Measurements from ENCODE around the gene KMT2B.
"Not testable (repeated sequence)": the region's sequence is repeated elsewhere in the genome, so short reads cannot be mapped to it uniquely, and the experiment has no call there.

Gene KMT2B

DNA sequence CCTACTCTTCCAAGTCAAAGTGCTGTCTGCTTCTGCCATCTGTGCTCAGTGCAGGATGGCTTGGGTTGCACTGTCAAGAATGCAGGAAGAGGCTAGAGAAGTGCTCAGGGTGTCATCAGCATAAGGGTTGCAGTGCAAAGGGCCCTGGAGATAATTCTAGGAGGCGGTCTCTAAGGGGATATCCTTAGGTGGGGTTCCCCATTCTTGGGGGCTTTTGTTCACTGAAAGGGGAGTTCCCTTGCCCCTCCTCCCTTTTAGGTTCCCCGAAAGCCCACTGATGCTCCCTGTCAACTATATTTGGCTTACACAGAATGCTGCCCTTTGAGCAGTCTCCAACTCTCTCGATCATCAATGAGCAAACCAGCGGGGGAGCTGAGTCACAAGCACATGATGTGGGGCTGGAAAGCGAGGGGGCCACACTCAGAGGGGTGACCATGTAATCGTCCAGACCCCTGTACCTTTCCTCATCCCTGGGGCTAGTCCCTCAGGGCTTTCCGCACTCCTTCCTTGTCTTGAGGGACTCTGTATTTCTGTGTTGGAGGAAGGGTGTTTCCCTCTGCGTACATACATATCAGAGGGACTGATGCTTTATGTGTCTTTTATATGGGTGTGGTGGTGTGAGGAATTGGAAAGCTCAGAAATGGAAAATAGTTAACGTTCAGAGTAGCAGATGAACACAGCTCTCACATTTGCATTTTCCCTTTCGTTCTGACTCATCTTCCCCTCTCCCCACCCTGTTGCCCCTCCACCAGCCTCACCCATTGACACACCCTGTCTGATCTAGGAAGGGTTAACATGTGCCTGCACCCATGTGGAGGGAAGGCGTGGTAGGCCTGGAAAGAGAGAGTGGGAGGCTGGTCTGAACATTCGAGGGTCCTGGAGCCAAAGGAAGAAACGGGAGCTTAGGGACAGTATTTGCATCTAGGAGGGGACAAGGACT lies 6.7 kb upstream of the KMT2B start:
- DNase-seq (ENCODE audit: low read depth) = peak; percentile 64

DNA sequence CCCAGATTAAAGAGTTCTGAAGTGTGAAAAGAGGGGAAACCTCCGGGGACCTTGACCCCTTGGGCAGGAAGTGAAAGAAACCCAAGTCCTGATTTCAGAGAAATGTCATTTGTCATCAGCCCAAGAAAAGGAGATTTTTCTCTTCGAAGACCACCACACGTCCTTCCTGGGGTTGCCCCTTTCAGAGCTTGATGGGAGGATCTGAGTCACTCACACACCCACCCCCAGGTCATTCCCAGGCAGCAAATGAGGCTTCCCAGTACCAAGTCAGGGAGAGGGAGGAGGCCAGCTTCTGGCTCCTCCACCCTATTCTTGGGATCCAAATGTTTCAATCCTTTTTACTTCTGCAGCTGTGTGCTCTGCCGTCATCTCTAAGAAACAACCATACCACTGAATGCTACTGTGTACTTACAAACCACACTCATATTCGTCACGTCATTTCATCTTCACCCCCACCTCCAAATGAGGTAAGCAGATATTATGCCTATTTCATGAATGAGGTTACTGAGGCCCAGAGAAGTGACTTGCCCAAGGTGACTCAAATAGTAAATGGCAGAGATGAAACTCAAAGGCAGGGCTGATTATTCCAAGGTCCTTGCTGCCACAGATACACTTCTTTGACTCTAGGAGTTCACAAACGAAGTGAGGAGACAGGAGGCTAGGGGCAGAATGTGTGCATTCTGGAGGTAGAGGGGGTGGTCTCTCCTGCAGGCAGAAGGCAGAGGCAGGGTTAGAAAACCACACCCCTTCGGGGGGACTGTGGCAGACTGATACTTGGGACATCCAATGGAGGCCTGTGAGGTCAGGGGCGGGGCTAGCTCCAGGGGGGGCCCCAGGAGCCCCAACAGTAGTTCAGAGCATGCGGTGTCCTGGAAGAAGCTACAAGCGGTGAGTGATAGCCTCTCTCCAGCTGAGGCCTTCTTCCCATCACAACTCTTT lies 5.0 kb upstream of the KMT2B start:
- peak; percentile 74 for DNase-seq (ENCODE audit: low read depth)

DNA sequence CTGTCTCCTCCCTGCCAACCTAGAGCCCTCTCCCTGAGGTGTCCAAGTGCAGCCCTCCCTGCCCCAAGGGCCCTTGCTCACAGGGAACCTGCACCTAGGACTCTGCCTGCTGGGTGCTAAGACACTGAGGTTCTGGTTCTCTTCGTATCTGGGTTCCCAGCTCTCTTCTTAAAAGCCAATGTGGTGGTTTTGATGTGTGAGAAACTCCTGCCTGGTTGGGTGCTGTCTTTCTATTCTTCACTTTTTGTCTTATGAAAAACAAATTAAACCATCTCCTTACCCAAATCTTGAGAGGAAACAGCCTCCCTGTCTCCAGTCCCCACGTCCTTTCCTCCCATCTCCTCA lies 4.3 kb upstream of the KMT2B start:
- DNase-seq (ENCODE audit: low read depth) = no peak

DNA sequence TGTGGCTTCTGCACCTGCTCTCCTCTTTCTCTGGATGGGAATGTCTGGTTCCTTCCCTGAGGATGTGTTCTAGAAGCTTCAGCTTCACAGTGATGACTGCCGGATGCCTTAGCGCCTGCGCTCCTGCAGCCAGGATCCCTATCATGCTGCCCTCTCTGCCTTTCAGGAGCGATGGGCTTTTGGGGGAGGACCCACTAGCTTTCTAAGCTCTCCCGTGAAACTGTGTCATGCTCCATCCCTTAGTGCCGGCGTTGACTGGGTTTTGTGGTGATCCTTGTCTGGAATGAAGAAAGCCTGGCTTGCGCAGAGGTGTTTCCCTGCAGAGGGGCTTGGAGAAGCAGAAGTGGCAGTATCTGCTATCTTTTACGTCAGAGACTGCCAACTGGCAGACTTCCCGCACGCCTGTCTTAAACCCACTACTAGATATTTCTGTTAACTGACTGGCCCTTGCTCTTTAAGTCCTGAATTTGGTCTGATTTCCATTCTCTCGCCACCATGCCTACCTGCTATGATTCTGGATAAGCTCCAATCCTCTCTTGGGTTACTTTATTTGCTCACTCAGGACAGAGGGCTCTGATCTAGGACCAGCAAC lies 3.8 kb upstream of the KMT2B start:
- no peak for DNase-seq (ENCODE audit: low read depth)

DNA sequence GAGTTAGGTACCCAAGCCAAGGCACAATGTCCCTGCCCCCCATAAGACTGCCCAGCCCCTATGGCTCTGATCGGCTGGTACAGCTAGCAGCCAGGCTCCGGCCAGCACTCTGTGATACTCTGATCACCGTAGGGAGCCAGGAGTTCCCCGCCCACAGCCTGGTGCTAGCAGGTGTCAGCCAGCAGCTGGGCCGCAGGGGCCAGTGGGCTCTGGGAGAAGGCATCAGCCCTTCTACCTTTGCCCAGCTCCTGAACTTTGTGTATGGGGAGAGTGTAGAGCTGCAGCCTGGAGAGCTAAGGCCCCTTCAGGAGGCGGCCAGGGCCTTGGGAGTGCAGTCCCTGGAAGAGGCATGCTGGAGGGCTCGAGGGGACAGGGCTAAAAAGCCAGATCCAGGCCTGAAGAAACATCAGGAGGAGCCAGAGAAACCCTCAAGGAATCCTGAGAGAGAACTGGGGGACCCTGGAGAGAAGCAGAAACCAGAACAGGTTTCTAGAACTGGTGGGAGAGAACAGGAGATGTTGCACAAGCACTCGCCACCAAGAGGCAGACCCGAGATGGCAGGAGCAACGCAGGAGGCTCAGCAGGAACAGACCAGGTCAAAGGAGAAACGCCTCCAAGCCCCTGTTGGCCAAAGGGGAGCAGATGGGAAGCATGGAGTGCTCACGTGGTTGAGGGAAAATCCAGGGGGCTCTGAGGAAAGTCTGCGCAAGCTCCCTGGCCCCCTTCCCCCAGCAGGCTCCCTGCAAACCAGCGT lies 3.0 kb upstream of the KMT2B start:
- no peak for DNase-seq (ENCODE audit: low read depth)

DNA sequence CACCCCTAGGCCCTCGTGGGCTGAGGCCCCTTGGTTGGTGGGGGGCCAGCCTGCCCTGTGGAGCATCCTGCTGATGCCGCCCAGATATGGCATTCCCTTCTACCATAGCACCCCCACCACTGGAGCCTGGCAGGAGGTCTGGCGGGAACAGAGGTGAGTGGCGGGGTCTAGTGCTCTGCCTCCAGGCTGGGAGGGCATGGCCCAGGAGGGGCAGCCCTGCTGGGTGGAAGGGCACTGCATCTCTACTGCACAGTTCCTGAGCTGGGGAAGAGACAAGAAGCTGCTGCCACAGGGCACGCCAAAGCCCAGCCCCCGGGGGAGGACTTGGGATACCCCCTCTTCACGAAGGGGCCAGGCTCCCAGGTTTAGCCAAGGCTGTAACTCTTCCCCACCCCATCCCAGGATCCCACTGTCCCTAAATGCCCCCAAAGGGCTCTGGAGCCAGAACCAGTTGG lies 2.4 kb upstream of the KMT2B start:
- DNase-seq (ENCODE audit: low read depth) = no peak

DNA sequence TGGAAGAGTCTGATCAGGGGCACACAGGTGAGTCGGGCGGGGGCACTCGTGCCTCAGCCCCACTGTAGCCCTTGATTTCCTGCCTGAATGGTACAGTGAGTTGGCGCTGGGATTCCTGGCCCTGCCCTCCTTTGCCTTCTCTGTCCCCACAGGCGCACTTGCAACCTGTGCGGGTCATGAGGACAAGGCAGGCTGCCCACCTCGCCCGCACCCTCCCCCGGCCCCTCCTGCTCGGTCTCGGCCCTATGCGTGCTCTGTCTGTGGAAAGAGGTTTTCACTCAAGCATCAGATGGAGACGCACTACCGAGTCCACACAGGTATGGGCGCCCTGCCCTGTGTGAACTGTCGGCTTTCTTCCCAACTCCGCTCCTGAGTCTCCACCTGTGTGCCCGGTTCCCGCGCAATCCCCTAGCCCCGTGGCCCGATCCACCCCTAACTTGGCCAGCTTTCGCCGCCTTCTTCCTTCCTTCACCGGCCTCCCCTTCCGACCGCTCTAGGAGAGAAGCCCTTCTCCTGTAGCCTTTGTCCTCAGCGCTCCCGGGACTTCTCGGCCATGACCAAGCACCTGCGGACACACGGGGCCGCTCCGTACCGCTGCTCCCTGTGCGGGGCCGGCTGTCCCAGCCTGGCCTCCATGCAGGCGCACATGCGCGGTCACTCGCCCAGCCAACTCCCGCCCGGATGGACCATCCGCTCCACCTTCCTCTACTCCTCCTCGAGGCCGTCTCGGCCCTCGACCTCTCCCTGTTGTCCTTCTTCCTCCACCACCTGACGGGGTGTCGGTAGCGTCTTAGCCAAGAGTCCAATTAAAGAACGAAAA lies 1.6 kb upstream of the KMT2B start:
- no peak for DNase-seq (ENCODE audit: low read depth)

DNA sequence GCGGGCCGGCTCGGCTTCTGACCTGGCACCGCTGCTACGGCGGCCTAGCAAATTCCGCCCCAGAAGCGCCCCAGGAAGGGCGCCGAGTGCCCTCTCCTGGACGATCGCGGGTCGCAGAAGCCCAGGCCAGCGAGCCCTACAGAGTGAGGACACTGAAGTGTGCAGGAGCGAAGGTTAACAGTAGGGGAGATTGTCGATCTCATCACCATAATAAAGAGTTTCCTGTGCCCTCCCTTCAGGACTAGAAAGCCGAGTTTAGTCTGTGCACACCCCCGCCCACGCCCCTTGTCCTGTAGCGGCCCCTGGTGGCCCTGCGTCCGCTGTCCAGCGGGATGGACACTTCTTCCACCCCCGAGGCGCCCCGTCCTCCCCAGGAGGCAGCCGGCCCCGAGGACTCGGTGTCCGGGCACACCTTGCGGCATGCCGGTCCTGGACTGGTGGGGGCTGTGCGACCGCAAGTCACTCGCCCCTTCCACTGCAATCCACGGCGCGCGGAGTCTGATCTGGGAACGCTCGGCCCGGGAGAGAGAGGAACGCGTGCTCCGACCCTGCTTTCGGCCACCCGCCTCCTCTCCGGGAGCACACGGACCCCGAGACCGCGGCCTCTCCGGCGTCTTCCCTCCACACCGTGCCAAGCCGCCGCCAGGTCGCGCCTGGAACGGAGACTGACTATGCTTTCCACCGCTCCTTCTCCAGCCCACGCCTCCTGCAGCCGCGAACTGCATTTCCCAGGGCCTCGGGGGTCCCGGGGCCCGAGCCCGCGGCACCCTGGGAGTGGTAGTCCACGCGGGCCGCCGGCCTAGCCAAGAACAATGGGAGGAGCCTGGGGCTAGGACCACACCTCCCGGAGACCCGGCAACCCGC lies 770 bp upstream of the KMT2B start:
- DNase-seq (ENCODE audit: low read depth) = peak; percentile 95

DNA sequence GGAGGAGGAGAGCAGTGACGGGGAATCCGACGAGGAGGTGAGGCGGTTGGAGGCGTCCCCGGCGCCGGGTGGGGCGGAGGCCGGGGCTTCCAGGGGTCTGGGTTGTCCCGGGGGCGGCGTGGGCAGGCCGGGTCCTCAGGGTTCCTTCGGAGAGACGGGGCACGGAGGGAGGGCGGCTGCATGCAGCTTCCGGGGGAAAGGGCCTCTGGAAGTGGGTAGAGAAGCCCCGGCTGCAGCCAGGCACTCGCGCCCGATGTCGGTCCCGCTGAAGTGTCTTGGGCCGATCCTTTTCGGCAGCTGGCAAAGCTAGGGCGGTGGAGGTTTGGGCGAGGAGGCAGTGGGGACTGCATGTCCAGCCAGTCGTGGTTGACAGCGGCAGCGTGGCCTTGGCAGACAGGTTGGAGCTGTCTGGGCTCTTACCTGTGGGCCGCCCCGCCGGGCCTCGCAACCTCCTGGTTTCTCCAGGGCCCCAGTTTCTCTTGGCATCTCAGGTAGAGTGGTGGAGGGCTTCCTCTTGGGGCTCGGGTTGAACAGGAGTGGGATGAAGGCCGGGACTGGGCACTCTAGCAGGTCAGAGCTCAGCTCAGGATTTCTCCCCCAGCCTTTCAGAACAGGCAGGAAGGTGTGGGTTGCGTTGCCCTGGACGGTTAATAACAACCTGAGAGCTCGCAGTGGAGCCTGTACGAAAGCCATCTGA lies 690 bp downstream of the KMT2B start:
- DNase-seq (ENCODE audit: low read depth) = peak; percentile 41

DNA sequence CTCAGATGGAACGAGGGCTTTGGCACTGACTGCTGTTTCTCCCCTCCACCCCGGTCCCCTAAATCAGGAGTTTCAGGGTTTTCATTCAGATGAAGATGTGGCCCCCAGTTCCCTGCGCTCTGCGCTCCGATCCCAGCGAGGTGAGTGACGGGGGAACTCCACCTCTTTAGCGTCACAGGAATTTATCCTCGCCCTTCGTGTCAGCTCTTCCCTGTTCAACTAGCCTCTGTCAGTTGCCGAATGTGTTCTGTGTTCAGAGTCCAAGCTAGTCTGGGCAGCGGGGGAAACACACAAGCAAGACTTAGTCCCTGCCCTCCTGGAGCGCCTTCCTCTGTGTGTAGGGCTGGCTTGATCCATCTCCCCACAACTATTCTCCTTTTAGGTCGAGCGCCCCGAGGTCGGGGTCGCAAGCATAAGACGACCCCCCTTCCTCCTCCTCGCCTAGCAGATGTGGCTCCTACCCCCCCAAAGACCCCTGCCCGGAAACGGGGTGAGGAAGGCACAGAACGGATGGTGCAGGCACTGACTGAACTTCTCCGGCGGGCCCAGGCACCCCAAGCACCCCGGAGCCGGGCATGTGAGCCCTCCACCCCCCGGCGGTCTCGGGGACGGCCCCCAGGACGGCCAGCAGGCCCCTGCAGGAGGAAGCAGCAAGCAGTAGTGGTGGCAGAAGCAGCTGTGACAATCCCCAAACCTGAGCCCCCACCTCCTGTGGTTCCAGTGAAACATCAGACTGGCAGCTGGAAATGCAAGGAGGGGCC lies 1.8 kb downstream of the KMT2B start:
- no peak for DNase-seq (ENCODE audit: low read depth)

DNA sequence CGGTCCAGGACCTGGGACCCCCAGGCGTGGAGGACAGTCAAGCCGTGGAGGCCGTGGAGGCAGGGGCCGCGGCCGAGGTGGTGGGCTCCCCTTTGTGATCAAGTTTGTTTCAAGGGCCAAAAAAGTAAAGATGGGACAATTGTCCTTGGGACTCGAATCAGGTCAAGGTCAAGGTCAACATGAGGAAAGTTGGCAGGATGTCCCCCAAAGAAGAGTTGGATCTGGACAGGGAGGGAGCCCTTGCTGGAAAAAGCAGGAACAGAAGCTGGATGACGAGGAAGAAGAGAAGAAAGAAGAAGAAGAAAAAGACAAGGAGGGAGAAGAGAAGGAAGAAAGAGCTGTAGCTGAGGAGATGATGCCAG lies 2.3 kb downstream of the KMT2B start:
- DNase-seq (ENCODE audit: low read depth) = no peak

DNA sequence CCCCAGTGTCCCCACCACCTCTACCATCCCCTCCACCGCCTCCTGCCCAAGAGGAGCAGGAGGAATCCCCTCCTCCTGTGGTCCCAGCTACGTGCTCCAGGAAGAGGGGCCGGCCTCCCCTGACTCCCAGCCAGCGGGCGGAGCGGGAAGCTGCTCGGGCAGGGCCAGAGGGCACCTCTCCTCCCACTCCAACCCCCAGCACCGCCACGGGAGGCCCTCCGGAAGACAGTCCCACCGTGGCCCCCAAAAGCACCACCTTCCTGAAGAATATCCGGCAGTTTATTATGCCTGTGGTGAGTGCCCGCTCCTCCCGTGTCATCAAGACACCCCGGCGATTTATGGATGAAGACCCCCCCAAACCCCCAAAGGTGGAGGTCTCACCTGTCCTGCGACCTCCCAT lies 2.8 kb downstream of the KMT2B start:
- no peak for DNase-seq (ENCODE audit: low read depth)

DNA sequence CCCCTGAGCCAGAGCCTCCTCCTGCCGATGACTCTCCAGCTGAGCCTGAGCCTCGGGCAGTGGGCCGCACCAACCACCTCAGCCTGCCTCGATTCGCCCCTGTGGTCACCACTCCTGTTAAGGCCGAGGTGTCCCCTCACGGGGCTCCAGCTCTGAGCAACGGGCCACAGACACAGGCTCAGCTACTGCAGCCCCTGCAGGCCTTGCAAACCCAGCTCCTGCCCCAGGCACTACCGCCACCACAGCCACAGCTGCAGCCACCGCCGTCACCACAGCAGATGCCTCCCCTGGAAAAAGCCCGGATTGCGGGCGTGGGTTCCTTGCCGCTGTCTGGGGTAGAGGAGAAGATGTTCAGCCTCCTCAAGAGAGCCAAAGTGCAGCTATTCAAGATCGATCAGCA lies 3.6 kb downstream of the KMT2B start:
- no peak for DNase-seq (ENCODE audit: low read depth)

DNA sequence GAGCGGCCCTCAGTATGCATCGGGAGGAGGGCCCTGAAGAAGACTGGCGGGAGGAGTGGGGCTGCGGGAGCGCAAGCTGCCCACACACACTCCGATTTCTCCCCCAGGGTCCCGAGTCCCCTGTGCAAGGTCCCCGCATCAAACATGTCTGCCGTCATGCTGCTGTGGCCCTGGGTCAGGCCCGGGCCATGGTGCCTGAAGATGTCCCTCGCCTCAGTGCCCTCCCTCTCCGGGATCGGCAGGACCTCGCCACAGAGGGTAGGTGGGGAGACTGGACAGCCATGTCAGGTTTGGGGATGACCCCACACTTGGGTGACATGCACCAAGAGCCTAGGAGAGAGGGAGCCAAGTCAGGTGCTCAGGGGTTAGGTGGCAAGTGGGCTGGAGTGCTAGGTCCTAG lies 4.7 kb downstream of the KMT2B start:
- no peak for DNase-seq (ENCODE audit: low read depth)

DNA sequence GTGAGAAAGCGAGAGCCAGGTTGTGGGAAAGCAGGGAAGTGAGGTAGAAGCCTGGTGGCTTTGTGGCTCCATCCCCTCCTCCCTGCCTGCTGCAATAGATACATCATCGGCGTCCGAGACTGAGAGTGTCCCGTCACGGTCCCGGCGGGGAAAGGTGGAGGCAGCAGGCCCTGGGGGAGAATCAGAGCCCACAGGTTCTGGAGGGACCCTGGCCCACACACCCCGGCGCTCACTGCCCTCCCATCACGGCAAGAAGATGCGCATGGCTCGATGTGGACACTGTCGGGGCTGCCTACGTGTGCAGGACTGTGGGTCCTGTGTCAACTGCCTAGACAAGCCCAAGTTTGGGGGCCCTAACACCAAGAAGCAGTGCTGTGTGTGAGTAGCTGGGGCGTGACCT lies 5.1 kb downstream of the KMT2B start:
- no peak for DNase-seq (ENCODE audit: low read depth)

DNA sequence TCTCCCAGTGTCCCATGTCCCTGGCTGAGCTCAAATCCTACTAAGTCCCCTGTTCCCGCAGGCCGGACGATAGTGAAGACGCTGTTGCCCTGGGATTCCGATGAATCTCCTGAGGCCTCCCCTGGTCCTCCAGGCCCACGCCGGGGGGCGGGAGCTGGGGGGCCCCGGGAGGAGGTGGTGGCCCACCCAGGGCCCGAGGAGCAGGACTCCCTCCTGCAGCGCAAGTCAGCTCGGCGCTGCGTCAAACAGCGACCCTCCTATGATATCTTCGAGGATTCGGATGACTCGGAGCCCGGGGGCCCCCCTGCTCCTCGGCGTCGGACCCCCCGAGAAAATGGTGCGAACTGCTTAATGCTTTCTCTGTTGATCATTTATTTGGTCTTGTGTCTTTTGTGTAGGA lies 5.9 kb downstream of the KMT2B start:
- no peak for DNase-seq (ENCODE audit: low read depth)

DNA sequence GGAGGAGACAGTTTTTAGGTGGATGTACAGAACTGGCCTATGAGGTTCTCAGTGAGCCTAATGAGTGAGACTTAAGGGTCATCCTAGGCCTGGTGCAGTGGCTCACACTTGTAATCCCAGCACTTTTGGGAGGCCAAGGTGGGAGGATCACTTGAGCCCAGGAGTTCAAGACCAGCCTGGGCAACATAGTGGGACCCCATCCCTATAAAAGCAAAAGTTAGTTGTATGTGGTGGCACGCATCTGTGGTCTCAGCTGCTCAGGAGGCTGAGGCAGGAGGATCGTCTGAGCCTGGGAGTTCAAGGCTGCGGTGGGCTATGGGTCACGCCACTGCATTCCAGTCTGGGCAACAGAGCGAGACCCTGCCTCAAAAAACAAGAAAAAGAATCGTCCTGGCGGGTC lies 6.3 kb downstream of the KMT2B start:
- DNase-seq (ENCODE audit: low read depth) = not testable (repeated sequence)

DNA sequence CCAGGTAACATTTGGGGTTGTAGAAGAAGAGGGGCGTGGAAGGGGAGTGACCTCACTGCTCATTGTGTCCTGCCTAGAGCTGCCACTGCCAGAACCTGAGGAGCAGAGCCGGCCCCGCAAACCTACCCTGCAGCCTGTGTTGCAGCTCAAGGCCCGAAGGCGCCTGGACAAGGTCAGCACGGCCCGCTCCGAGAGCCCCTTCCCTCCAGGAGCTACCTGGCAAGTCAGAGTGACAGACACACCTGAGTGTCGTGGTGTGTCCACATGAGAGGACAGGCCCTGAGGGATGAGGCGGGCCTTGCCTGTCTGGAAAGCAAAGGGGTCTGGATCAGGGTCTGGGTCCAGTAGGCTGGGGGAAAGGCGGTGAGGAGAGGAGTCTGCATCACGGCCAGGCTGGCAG lies 6.8 kb downstream of the KMT2B start:
- no peak for DNase-seq (ENCODE audit: low read depth)

Measured in activated T-cell treated with anti-CD3 and anti-CD28 coated beads for 24 hours (primary cell).